Stomach (tissue), 9 donors: ENCODE data around the gene TMEM138. TPM values are rescaled to one million over a fixed set of nuclear protein-coding genes. Genes with fewer than 3 reads are reported as not detected.
A peak's percentile ranks its signal among the peaks of the same experiment; 100 is the strongest.

ENCODE experiments used
- DNase-seq, 2 donors: peaks; one replicate each; pipeline versions ENCODE4 v3.0.0 to v3.0.0-alpha.2; 2013 to 2019
- H3K27ac ChIP-seq, 5 donors: fragments of 200-600 bp in 4 of 5; sonication (generic) in 4 of 5; one replicate each; pipeline ENCODE4 v1.5.1; 2013 to 2019; ENCODE audit warnings: mild to moderate bottlenecking in 1 of 5, moderate library complexity in 1 of 5
- H3K27me3 ChIP-seq, 3 donors: fragments of 200-600 bp; sonication (generic); one replicate each; pipeline ENCODE4 v1.5.1; 2017 to 2019; ENCODE audit warnings: mixed run types in 1 of 3
- H3K36me3 ChIP-seq, 4 donors: fragments of 200-600 bp; sonication (generic); 1 replicate in 3 of 4; 2 replicates in 1 of 4; pipeline ENCODE4 v1.5.1; 2016 to 2019
- H3K4me1 ChIP-seq, 4 donors: fragments of 200-600 bp; sonication (generic); one replicate each; pipeline ENCODE4 v1.5.1; 2016 to 2019
- H3K4me3 ChIP-seq, 4 donors: fragments of 200-600 bp; sonication (generic) in 3 of 4; one replicate each; pipeline ENCODE4 v1.5.1; 2016 to 2019; ENCODE audit warnings: mild to moderate bottlenecking in 1 of 4
- H3K9me3 ChIP-seq, 4 donors: fragments of 200-600 bp; sonication (generic); one replicate each; pipeline ENCODE4 v1.5.1; 2016 to 2019
- EP300 ChIP-seq: sonication (generic); formaldehyde crosslinking; IDR thresholded peaks from one replicate; pipeline ENCODE4 v1.6.1; 2017; ENCODE audit warnings: antibody characterized with exemption
- POLR2A ChIP-seq, 4 donors: fragments of 450-650 bp; IDR thresholded peaks; one replicate each; pipeline ENCODE4 v1.6.1; 2016; ENCODE audit warnings: antibody characterized with exemption in 4 of 4, control low read depth in 2 of 4, mild to moderate bottlenecking in 1 of 4, moderate library complexity in 1 of 4
- POLR2AphosphoS5 ChIP-seq, 3 donors: sonication (generic); formaldehyde crosslinking; IDR thresholded peaks; one replicate each; pipeline ENCODE4 v1.6.1; 2016; ENCODE audit warnings: antibody characterized with exemption in 3 of 3
- whole genome bisulfite sequencing, 5 donors: extraction: QIAGEN DNeasy Blood & Tissue Kit in 3 of 5; methylation state at CpG; one replicate each; pipeline versions ENCODE4 v1.1.5 to v1.1.7; 2013 to 2018; 5-methylcytosine and 5-hydroxymethylcytosine counted together
- intact Hi-C: fragments of 100-400 bp; cut with DNase I; formaldehyde crosslinking; loops from one replicate; pipeline ENCODE4 v1.15.1; 2023; ENCODE audit warnings: low total_unique reads
- polyA plus RNA-seq, 3 donors: library from polyadenylated mRNA; stranded (reverse); fragments of 200-250 nt; gene quantifications; one replicate each; pipeline ENCODE4 v1.2.3, GENCODE V29; 2013
- total RNA-seq, 5 donors: library from RNA; depleted of rRNA; stranded (reverse); fragments of >200 nt; gene quantifications; one replicate each; pipeline versions ENCODE4 v1.1.0 to v1.2.3, GENCODE V29; 2014 to 2016
- TF ChIP-seq, protein P1 (sequence below), 7 experiments: fragments of 450-650 bp in 4 of 7; fragments of 200-600 bp in 3 of 7; sonication (generic) in 3 of 7; IDR thresholded peaks; one replicate each; pipeline ENCODE4 v1.5.1; 2016 to 2019; ENCODE audit warnings: antibody characterized with exemption in 7 of 7, control low read depth in 2 of 7, mild to moderate bottlenecking in 1 of 7
- donor health status: healthy with polysubstance abuse.
- donor health status: Bipolar disorder and iron deficiency.
- donor health status: healthy.

TMEM138 gene
- total and polyA plus RNA-seq, 8 donors = 12.2 to 190 (median 23.4) TPM

DNA sequence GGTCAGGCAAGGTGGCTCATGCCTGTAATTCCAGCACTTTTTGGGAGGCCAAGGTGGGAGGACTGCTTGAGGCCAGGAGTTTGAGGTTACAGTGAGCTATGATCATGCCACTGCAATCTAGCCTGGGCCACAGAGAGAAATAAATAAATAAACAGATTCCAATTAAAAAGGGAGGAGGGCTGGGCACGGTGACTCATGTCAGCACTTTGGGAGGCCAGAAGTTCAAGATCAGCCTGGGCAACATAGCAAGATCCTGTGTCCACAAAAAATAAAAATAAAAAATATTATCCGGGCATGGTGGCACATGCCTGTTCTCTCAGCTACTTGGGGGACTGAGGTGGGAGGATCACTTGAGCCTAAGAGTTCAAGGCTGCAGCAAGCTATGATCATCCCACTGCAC lies 8.0 kb upstream of the TMEM138 start:
- WGBS, 5 donors = 86 to 89% (median 88%) methylated on average over 2 of the region's 2 CpGs
- Histone ChIP-seq H3K4me3 (no peak overlapping the region), H3K27ac (no peak overlapping the region), H3K27me3 (no peaks in the 10 kb centered on the region), H3K36me3 (peaks cover 23 to 69% (median 68%) of the 10 kb centered on the region in 4 donors), H3K4me1 (peaks cover 0 to 18% (median 4%) of the 10 kb centered on the region in 4 donors), H3K9me3 (no peaks in the 10 kb centered on the region)
- no peak for DNase-seq
- no peak for TF ChIP-seq POLR2A (IDR thresholded peaks at IDR 0.05)
- TF ChIP-seq, protein P1, sequence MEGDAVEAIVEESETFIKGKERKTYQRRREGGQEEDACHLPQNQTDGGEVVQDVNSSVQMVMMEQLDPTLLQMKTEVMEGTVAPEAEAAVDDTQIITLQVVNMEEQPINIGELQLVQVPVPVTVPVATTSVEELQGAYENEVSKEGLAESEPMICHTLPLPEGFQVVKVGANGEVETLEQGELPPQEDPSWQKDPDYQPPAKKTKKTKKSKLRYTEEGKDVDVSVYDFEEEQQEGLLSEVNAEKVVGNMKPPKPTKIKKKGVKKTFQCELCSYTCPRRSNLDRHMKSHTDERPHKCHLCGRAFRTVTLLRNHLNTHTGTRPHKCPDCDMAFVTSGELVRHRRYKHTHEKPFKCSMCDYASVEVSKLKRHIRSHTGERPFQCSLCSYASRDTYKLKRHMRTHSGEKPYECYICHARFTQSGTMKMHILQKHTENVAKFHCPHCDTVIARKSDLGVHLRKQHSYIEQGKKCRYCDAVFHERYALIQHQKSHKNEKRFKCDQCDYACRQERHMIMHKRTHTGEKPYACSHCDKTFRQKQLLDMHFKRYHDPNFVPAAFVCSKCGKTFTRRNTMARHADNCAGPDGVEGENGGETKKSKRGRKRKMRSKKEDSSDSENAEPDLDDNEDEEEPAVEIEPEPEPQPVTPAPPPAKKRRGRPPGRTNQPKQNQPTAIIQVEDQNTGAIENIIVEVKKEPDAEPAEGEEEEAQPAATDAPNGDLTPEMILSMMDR (IDR thresholded peaks at IDR 0.05) = no peak
- TF ChIP-seq EP300 = no peak
- no peak for TF ChIP-seq POLR2AphosphoS5 (IDR thresholded peaks at IDR 0.05)
- intact Hi-C loops = no loop called here

DNA sequence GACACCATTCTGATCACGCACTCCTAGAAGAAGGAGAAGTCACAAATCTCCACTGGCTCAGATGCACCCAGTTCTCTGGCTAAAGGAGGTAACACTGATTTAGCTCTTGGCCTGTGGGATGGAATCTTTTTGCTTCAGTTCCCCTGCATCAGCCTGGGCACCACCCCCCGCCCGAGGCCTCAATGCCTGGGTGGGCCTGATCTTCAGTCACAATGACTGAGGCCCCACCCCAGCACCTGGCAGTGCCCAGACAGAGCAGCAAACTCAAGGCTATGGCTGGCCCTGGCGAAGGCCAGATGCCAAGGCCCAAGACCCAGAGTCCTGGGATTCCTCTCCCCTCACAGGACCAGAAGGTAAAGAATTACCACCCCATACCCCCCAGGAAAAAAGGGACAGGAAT lies 5.5 kb upstream of the TMEM138 start:
- H3K27ac ChIP-seq = no peak overlapping the region
- TF ChIP-seq POLR2A (IDR thresholded peaks at IDR 0.05) (no peak), EP300 (no peak), POLR2AphosphoS5 (IDR thresholded peaks at IDR 0.05) (no peak)
- TF ChIP-seq, protein P1 (IDR thresholded peaks at IDR 0.05) = no peak
- H3K36me3 ChIP-seq = peaks cover 17 to 45% (median 44%) of the 10 kb centered on the region in 4 donors
- no peaks in the 10 kb centered on the region for H3K27me3 ChIP-seq
- no peak for DNase-seq
- H3K9me3 ChIP-seq = no peaks in the 10 kb centered on the region
- H3K4me3 ChIP-seq = no peak overlapping the region
- intact Hi-C loops = no loop called here
- H3K4me1 ChIP-seq = peaks cover 11 to 39% (median 21%) of the 10 kb centered on the region in 4 donors
- 77 to 94% (median 91%) methylated on average over 3 to 4 of the region's 4 CpGs for WGBS, 5 donors

GRCh38 chr11:61357233-61357893 lies 4.8 kb upstream of the TMEM138 start:
- H3K36me3 ChIP-seq = peaks cover 17 to 39% (median 38%) of the 10 kb centered on the region in 4 donors
- WGBS, 5 donors = 84 to 87% (median 86%) methylated on average over 9 of the region's 9 CpGs
- peak in 1 of 2 donors; percentile 35 for DNase-seq

GRCh38 chr11:61357894-61358239 lies 4.3 kb upstream of the TMEM138 start:
- Histone ChIP-seq H3K27me3 (no peaks in the 10 kb centered on the region), H3K4me3 (no peak overlapping the region), H3K27ac (no peak overlapping the region), H3K4me1 (peaks cover 13 to 43% (median 24%) of the 10 kb centered on the region in 4 donors), H3K9me3 (no peaks in the 10 kb centered on the region), H3K36me3 (peaks cover 12 to 34% (median 33%) of the 10 kb centered on the region in 4 donors)
- intact Hi-C loops = no loop called here
- DNase-seq = no peak
- TF ChIP-seq EP300 (no peak), POLR2A (IDR thresholded peaks at IDR 0.05) (no peak), POLR2AphosphoS5 (IDR thresholded peaks at IDR 0.05) (no peak)
- TF ChIP-seq, protein P1 (IDR thresholded peaks at IDR 0.05) = no peak
- WGBS, 5 donors = 92 to 97% (median 94%) methylated on average over 6 of the region's 6 CpGs

More at GRCh38 chr11:61357233-61357893, 4.8 kb upstream of the TMEM138 start:
- TF ChIP-seq POLR2A (IDR thresholded peaks at IDR 0.05) = no peak
- TF ChIP-seq POLR2AphosphoS5 (IDR thresholded peaks at IDR 0.05) = no peak
- TF ChIP-seq, protein P1 (IDR thresholded peaks at IDR 0.05) = no peak
- no peak for TF ChIP-seq EP300
- peaks cover 11 to 39% (median 21%) of the 10 kb centered on the region in 4 donors for H3K4me1 ChIP-seq
- H3K9me3 ChIP-seq = no peaks in the 10 kb centered on the region
- intact Hi-C loops = no loop called here
- H3K4me3 ChIP-seq = no peak overlapping the region
- no peak overlapping the region for H3K27ac ChIP-seq
- H3K27me3 ChIP-seq = no peaks in the 10 kb centered on the region
